Lung (tissue), 12 donors: ENCODE measurements around the gene LRP1. TPM values are rescaled to one million over a fixed set of nuclear protein-coding genes. Genes with fewer than 3 reads are reported as not detected.
A peak's percentile ranks its signal among the peaks of the same experiment; 100 is the strongest.

Source experiments
- ATAC-seq: fragments of 200-7000 bp; cut with Tn5 transposase; one replicate; pipeline ENCODE4 v1.9.1; 2020; ENCODE audit warnings: moderate number of reproducible peaks; ENCODE audit not compliant: insufficient read depth, low FRiP score
- DNase-seq, 3 donors: peaks; one replicate each; pipeline ENCODE4 v3.0.0-alpha.2; 2013 to 2017
- H3K27ac ChIP-seq, 2 donors: one replicate each; pipeline ENCODE4 v1.5.1; 2013; ENCODE audit warnings: mild to moderate bottlenecking in 2 of 2, moderate library complexity in 2 of 2, control low read depth in 1 of 2, inconsistent platforms in 1 of 2, low read depth in 1 of 2, low read length in 1 of 2
- H3K27me3 ChIP-seq, 3 donors: one replicate each; pipeline ENCODE4 v1.5.1; 2013; ENCODE audit warnings: low read length in 2 of 3; ENCODE audit not compliant: control insufficient read depth in 3 of 3, insufficient read depth in 3 of 3
- H3K36me3 ChIP-seq, 4 donors: one replicate each; pipeline ENCODE4 v1.5.1; 2013; ENCODE audit warnings: low read length in 4 of 4, mild to moderate bottlenecking in 1 of 4, moderate library complexity in 1 of 4; ENCODE audit not compliant: control insufficient read depth in 4 of 4, insufficient read depth in 4 of 4
- H3K4me1 ChIP-seq, 5 donors: one replicate each; pipeline ENCODE4 v1.5.1; 2013; ENCODE audit warnings: low read length in 5 of 5, mild to moderate bottlenecking in 2 of 5, moderate library complexity in 1 of 5; ENCODE audit not compliant: control insufficient read depth in 5 of 5, insufficient read depth in 5 of 5
- H3K4me3 ChIP-seq: one replicate; pipeline ENCODE4 v1.5.1; 2013; ENCODE audit warnings: mild to moderate bottlenecking, control low read depth, moderate library complexity
- H3K9ac ChIP-seq, 2 donors: one replicate each; pipeline ENCODE4 v1.5.1; 2013; ENCODE audit warnings: low read length in 2 of 2, control low read depth in 1 of 2; ENCODE audit not compliant: insufficient read depth in 1 of 2
- H3K9me3 ChIP-seq, 4 donors: one replicate each; pipeline ENCODE4 v1.5.1; 2013; ENCODE audit warnings: low read length in 3 of 4, mild to moderate bottlenecking in 1 of 4, moderate library complexity in 1 of 4; ENCODE audit not compliant: control insufficient read depth in 4 of 4, insufficient read depth in 3 of 4
- CTCF ChIP-seq: IDR thresholded peaks from 2 replicates; pipeline ENCODE4 v1.5.1; 2012; ENCODE audit warnings: mild to moderate bottlenecking; ENCODE audit errors: control extremely low read depth, extremely low read depth
- WGBS, 2 donors: extraction: QIAGEN DNeasy Blood & Tissue Kit; methylation state at CpG; one replicate each; pipeline ENCODE4 v1.1.7; 2013; 5-methylcytosine and 5-hydroxymethylcytosine counted together
- polyA plus RNA-seq, 2 donors: library from polyadenylated mRNA; stranded (reverse); fragments of 200-250 nt; gene quantifications; one replicate each; pipeline ENCODE4 v1.2.1, GENCODE V29; 2013
- total RNA-seq, 2 donors: library from RNA; depleted of rRNA in 1 of 2; stranded (reverse); fragments of >200 nt in 1 of 2; gene quantifications; one replicate each; pipeline ENCODE4 v1.2.1, GENCODE V29; 2014 to 2021
- donor health status: control.
- donor health status: control.
- donor health status: Bipolar disorder and iron deficiency.
- donor health status: healthy.
- donor health status: DM: yes; HTN: yes; CAD: no.

LRP1 gene
- total and polyA plus RNA-seq, 4 donors, result 52.6 to 338 (median 122) TPM

DNA sequence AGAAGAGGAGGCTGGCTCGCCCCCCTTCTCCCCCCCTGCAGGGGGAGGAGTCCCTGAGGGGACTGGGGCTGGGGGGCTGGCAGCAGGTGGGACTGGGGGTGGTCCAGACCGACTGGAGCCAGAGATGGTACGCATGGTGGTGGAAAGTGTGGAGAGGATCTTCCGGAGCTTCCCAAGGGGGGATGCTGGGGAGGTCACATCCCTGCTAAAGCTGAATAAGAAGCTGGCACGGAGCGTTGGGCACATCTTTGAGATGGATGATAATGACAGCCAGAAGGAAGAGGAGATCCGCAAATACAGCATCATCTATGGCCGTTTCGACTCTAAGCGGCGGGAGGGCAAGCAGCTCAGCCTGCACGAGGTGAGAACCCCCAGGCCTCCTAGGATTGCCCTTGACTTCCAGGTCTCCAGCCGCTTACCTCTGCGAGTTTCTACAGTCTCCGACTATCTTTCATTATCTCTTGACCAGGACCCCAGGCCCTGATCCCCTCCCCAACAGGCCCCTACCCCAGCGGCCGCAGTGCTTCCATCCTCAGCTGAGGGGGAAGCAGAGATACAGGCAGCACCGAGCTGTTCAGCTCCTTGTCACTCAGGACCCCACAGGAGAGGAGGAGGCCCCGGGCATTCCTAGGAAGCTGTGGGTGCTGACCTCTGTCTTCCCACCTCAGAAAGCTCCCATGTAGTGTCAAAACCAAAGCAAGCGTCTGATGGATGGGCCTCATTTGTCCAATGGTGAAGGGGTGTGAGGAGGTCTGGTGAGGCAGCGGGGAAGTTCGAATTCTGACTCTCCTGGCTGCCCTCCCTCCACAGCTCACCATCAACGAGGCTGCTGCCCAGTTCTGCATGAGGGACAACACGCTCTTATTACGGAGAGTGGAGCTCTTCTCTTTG, 36.4 kb upstream of the LRP1 start:
- 85 to 86% methylated on average over 25 of the region's 25 CpGs for WGBS, 2 donors
- peak overlapping the region in 1 of 2 donors; percentile 17 for H3K27ac ChIP-seq
- DNase-seq (no peak), ATAC-seq (no peak)
- H3K36me3 ChIP-seq, result peaks cover 11 to 52% (median 34%) of the 10 kb centered on the region in 4 donors
- H3K27me3 ChIP-seq, result no peaks in the 10 kb centered on the region
- H3K4me3 ChIP-seq, result no peak overlapping the region
- no peak for TF ChIP-seq CTCF
- H3K4me1 ChIP-seq, result peaks cover 0 to 46% (median 18%) of the 10 kb centered on the region in 5 donors
- H3K9me3 ChIP-seq, result no peaks in the 10 kb centered on the region
- no peak overlapping the region for H3K9ac ChIP-seq

- no peaks in the 10 kb centered on the region for H3K27me3 ChIP-seq
- H3K4me1 ChIP-seq, result peaks cover 0 to 46% (median 18%) of the 10 kb centered on the region in 5 donors
- no peaks in the 10 kb centered on the region for H3K9me3 ChIP-seq
- TF ChIP-seq CTCF, result no peak
- H3K4me3 ChIP-seq, result no peak overlapping the region
- no peak overlapping the region for H3K9ac ChIP-seq
- WGBS, 2 donors, result 72 to 87% methylated on average over 5 of the region's 5 CpGs
- no peak for DNase-seq
- no peak for ATAC-seq
- peaks cover 11 to 56% (median 40%) of the 10 kb centered on the region in 4 donors for H3K36me3 ChIP-seq
- peak overlapping the region in 1 of 2 donors; percentile 17 for H3K27ac ChIP-seq
Observed at GRCh38 chr12:57092529-57092862, 35.8 kb upstream of the LRP1 start.

- DNase-seq (no peak), ATAC-seq (no peak)
- 81 to 90% methylated on average over 4 of the region's 4 CpGs for WGBS, 2 donors
- Histone ChIP-seq H3K27me3 (no peaks in the 10 kb centered on the region), H3K27ac (peak overlapping the region in 1 of 2 donors; percentile 33), H3K9me3 (no peaks in the 10 kb centered on the region), H3K4me3 (no peak overlapping the region), H3K36me3 (peaks cover 11 to 58% (median 43%) of the 10 kb centered on the region in 4 donors), H3K4me1 (peaks cover 0 to 45% (median 18%) of the 10 kb centered on the region in 5 donors), H3K9ac (no peak overlapping the region)
- no peak for TF ChIP-seq CTCF
Observed at GRCh38 chr12:57092876-57093414, 35.3 kb upstream of the LRP1 start.
